HG03139 (cell line): ENCODE results near the gene PRKN.
"Not testable (repeated sequence)": the region's sequence is repeated elsewhere in the genome, so short reads cannot be mapped to it uniquely, and the experiment has no call there.

Experiments used
- ATAC-seq: cut with Tn5 transposase; IDR thresholded peaks from one replicate; pipeline ENCODE4 v1.9.1; 2021; ENCODE audit not compliant: unreplicated experiment

PRKN gene

GRCh38 chr6:161542346-161542980, 1185.1 kb downstream of the PRKN start:
- ATAC-seq: no peak

GRCh38 chr6:161540532-161540931, 1187.0 kb downstream of the PRKN start:
- no peak for ATAC-seq

- no peak for ATAC-seq
These were observed 1191.3 kb downstream of the PRKN start for GRCh38 chr6:161536224-161536630.

DNA sequence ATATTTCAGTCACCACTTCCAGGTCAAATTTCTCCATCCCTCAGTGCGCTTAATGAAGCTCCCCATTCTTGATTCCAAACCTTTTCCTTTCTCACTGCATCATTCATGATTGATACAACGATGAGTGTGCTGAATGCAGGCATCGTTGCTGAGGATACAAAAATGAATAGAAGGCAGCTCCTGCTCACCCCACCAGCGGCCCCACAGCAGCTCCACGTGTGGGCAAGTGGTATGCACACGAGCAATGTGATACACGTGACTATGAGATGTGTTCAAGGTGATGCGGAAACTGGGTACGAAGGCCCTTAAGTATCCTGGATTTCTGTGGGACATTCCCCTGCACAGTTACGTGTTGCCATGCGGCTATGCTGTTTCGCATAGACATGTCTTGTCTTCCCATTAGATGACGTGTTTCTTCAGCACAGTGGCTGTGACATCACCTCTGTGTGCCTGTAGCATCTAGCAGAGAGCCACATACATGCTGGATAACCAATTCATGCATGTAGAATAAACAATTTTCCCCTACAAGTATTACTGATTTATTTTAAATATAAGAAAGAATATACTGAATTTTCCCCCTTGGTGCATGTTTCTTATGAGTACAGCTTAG, 1193.2 kb downstream of the PRKN start:
- no peak for ATAC-seq

DNA sequence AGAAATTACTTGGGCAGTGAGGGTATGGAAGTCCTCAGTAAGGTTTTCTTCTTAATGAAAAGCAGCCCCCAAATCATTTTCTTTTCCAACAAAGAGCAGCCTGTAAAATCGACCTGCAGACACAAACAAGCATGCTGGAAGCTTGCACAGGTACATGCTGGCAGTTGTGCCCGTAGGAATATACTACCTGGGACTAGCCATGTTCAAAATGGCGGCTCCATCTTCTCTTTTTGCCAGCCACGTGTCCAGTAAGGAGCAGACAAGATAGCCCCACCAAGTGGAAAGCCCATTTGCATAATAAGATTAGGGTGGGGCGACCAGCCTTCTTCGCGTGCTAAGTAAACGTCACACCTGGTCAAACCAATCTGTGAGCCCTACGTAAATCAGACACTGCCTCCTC, 1194.3 kb downstream of the PRKN start:
- no peak for ATAC-seq

GRCh38 chr6:161532536-161532935, 1195.0 kb downstream of the PRKN start:
- no peak for ATAC-seq

DNA sequence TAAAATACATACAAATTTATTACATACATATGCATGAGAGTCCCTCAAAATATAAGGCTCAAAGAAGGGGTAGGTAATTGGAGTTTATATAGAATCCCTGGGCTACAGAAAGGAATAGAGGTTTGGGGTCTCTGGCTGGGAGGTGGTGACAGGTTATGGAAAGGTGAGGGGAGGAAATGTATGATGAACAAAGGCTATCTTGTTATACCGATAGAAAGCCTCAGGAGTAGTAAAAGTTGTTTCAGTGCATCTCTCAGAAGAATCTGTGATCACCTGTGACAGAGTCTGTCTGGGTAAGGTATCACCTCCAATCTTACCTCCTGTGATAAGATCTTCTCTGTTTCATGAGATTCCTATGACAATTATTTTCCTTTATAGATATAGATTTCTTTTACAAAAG, 1200.8 kb downstream of the PRKN start:
- no peak for ATAC-seq

DNA sequence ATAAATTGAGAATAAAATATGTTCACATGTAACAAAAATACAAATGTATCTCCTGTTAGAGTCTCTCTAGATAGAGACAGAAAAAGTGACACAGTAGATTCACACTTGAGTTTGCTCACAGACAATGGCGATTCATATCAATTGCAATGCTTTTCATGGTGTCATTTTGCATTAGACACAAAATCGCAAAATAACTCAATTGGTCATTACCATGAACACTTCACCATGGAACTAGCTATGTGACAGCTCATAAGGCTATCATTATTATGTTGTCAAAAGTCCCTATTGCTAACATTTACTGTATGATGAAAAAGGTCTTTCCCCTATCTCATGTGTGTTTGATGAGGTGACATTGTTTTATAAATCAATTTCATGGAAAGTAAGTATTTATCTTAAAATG, 1204.2 kb downstream of the PRKN start:
- ATAC-seq: no peak

GRCh38 chr6:161522276-161522675, 1205.3 kb downstream of the PRKN start:
- no peak for ATAC-seq

DNA sequence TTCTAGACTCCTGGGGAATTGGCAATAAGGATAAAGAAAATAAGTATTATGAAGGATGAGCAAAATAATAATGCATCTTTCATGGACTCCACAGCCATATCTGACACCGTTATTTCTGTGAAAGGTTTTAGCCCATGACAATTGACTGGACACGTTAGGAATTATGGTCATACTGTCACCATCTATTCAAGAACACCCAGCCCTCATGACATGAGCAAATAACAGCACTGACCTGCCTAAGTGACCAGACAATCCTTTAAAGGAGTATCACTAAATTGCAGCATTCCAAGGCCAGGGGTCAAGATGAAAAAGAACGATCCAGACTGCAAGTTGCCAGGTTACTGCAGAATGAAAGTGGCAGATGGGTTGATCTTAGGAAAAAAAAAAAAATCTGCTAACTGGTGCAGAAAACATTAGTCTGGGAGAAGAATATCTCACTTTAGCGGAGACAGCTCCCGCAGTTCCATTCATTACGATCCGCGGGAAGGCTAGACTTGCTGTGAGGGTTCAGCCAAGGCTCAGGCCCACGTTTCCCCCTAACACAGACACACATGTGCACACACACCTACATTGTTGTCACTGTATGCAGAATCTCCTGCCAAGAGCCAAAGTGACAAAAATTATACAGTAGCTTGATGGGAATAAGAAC, 1216.0 kb downstream of the PRKN start:
- ATAC-seq: no peak

DNA sequence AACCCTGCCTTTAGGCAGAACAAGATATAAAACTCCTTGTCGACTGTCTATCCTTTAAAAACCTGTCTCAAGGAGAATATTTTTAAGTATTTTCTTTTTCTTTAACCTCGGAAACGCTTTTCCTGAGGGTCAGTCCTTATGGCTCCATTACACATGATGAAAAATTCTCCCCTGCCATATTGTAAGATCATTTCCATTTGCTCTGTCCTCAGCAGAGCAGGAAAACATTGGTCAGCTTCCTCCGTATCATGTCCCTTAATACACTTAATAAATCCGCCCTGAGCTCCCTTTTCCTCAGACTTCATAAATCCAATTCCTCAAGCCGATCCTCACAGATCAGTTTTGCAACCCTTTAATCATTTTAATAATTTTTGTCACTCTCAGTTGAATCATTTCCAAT, 1219.2 kb downstream of the PRKN start:
- ATAC-seq: no peak

DNA sequence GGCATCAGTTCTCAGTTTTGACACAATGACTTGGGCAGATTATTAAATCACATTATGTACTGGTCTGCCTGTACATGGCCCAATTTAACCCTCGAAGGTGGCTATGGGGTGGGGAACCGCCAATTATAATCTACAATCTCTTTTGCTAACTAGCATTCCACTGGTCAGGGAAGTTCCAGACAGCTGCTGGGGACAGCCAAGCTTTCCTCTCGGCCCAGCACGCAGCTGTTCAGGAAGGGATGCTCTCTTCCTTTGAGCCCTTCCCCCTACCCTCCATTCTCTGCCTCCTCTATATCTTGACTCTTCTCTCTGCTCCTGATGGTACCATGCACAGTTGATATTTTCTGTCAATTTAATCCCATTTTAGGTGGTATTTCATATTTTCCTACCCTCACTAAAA, 1220.2 kb downstream of the PRKN start:
- no peak for ATAC-seq

GRCh38 chr6:161503570-161503969, 1224.0 kb downstream of the PRKN start:
- no peak for ATAC-seq

GRCh38 chr6:161498881-161499280, 1228.7 kb downstream of the PRKN start:
- no peak for ATAC-seq

- peak; percentile 88 for ATAC-seq
These were observed 1229.2 kb downstream of the PRKN start for GRCh38 chr6:161498359-161498758.

- no peak for ATAC-seq
These were observed 1230.6 kb downstream of the PRKN start for GRCh38 chr6:161496941-161497340.

- not testable (repeated sequence) for ATAC-seq
These were observed 1231.3 kb downstream of the PRKN start for GRCh38 chr6:161496271-161496670.

GRCh38 chr6:161494566-161494965, 1233.0 kb downstream of the PRKN start:
- no peak for ATAC-seq

DNA sequence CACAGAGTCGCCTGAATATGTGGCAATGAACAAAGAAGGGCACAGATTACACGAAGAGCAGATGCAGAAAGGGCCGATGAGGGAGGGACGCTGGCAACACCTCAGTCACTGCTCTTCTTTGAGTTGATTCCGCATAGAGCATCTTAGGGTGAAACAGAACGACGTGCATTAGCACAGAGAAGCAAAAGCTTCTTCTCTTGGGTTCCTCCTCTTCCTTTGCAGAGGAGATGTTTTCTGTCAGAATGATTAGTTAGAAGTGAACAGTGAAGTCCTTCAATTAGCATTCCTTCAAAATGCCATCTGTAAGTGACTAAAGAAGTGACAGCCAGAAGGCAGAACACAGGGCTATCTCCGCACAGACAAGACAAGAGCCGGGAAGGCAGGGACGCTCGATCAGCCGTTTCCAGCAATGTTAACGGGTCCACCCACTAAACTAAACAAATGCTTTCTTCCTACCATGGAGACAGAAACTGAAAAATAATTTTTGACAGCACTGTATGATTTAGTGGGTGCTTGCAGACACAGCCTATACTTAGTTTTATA, 1233.9 kb downstream of the PRKN start:
- ATAC-seq: no peak

DNA sequence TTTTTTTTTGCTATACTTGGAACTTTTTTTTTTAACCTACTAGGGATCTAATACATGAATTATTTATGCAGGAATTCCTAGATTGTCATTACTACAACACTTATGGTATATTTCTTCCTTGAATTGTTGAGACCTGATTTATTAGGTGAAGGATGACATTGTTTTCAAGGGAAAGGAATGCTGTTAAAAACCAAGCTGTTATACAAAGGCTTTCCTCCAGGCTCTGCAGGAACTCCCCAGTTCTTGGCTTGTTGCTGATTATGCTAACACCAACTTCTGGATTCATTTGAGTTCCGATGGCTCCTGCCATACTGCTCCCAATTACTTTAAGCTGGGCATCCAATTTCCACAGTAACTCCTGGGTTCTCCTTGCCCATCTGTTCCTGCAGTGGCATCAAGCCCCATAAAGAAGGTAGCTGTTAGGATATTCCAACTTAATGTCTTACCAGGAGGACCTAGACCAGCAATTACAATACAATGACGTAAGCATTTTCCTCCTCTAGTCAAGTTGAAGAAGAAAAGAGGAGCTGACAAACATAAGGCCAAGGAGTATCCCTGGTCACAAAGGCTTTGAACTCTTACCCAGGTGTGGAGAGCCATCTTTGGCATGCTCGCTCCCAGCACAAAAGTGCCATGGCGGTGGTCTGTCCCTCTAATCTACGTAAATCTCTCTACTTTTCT, 1237.8 kb downstream of the PRKN start:
- no peak for ATAC-seq

DNA sequence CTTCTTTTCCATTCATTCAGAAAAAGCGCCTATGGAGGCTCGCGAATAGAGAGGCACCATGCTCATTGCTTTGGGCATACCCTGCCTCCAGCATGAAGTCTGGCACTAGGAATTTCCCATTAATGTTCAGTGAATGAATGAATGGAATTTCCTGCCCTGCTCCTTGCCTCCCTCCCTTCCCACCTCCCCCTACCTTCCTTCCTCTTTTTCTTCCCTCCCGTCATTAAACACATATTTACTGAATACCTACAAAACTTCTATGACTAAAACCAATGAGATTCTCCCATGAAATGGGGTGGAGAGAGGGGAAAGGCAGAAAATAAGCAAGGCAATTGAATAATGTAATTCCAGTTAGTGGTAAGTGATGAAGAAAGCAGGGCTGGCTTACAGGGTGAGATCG, 1239.9 kb downstream of the PRKN start:
- no peak for ATAC-seq

GRCh38 chr6:161487217-161487531, 1240.4 kb downstream of the PRKN start:
- no peak for ATAC-seq
